Fibroblast of lung (primary cell): ENCODE results near the gene LANCL2. TPM values are rescaled to one million over a fixed set of nuclear protein-coding genes. Genes with fewer than 3 reads are reported as not detected.

Experiments used
- DNase-seq, 2 donors: peaks; one replicate each; pipeline versions ENCODE4 v3.0.0 to v3.0.0-alpha.2; 2010; ENCODE audit warnings: low read depth in 2 of 2
- H2AFZ ChIP-seq: 2 replicates; pipeline ENCODE4 v1.5.1; 2012; ENCODE audit warnings: low read length, control low read depth, inconsistent platforms
- H3K27ac ChIP-seq: 2 replicates; pipeline ENCODE4 v1.5.1; 2011; ENCODE audit warnings: low read length, control low read depth; ENCODE audit not compliant: insufficient read depth
- H3K27me3 ChIP-seq: 2 replicates; pipeline ENCODE4 v1.5.1; 2011; ENCODE audit warnings: mild to moderate bottlenecking, low read length; ENCODE audit not compliant: control insufficient read depth, insufficient read depth
- H3K36me3 ChIP-seq: 2 replicates; pipeline ENCODE4 v1.5.1; 2011; ENCODE audit warnings: low read length; ENCODE audit not compliant: control insufficient read depth, insufficient read depth
- H3K4me1 ChIP-seq: 2 replicates; pipeline ENCODE4 v1.5.1; 2011; ENCODE audit warnings: low read length; ENCODE audit not compliant: control insufficient read depth, insufficient read depth; ENCODE audit errors: extremely low read depth
- H3K4me2 ChIP-seq: 2 replicates; pipeline ENCODE4 v1.5.1; 2011; ENCODE audit warnings: low read length, control low read depth; ENCODE audit not compliant: insufficient read depth; ENCODE audit errors: extremely low read depth
- H3K4me3 ChIP-seq, 4 experiments: fragments of 200-600 bp in 1 of 4; sonication (generic) in 1 of 4; replicated peaks in 1 of 4; 2 replicates each; pipeline ENCODE4 v1.5.1; 2011 to 2016; ENCODE audit warnings: low read length in 4 of 4, low read depth in 3 of 4, mild to moderate bottlenecking in 3 of 4, control low read depth in 2 of 4, inconsistent platforms in 1 of 4, mixed read lengths in 1 of 4; ENCODE audit not compliant: insufficient read depth in 1 of 4; ENCODE audit errors: control extremely low read depth in 1 of 4
- H3K79me2 ChIP-seq: 2 replicates; pipeline ENCODE4 v1.5.1; 2012; ENCODE audit warnings: mild to moderate bottlenecking, low read length, inconsistent platforms; ENCODE audit not compliant: control insufficient read depth, insufficient read depth
- H3K9ac ChIP-seq: 2 replicates; pipeline ENCODE4 v1.5.1; 2011; ENCODE audit warnings: mild to moderate bottlenecking, low read length, control low read depth; ENCODE audit not compliant: insufficient read depth
- H3K9me3 ChIP-seq: 2 replicates; pipeline ENCODE4 v1.5.1; 2012; ENCODE audit warnings: low read depth, low read length; ENCODE audit not compliant: control insufficient read depth, insufficient read depth
- H4K20me1 ChIP-seq: 2 replicates; pipeline ENCODE4 v1.5.1; 2011; ENCODE audit warnings: low read length; ENCODE audit not compliant: control insufficient read depth, insufficient read depth; ENCODE audit errors: extremely low read depth
- EZH2 ChIP-seq: IDR thresholded peaks from 2 replicates; pipeline ENCODE4 v1.5.1; 2012; ENCODE audit warnings: low read length, control low read depth, mild to moderate bottlenecking; ENCODE audit errors: missing control alignments
- polyA plus RNA-seq, 2 donors: library from polyadenylated mRNA; depleted of rRNA in 1 of 2; stranded (reverse) in 1 of 2; unstranded in 1 of 2; fragments of >200 nt; gene quantifications; 2 replicates each; pipeline ENCODE4 v1.2.1, GENCODE V29; 2011 to 2012; ENCODE audit warnings: missing spikeins in 1 of 2
- total RNA-seq: library from RNA; depleted of rRNA; stranded (reverse); fragments of >200 nt; gene quantifications from 2 replicates; pipeline ENCODE4 v1.2.1, GENCODE V29; 2014
- TF ChIP-seq, protein P1 (sequence below), 2 donors: IDR thresholded peaks in 1 of 2; conservative IDR thresholded peaks in 1 of 2; 1 replicate in 1 of 2; 2 replicates in 1 of 2; pipeline ENCODE4 v1.5.1; 2011 to 2012; ENCODE audit warnings: low read length in 2 of 2, control low read depth in 1 of 2, inconsistent platforms in 1 of 2, low read depth in 1 of 2, mild to moderate bottlenecking in 1 of 2

Gene LANCL2
- total and polyA plus RNA-seq, 2 donors (not counting 1 experiment from before 2014, with no cell fraction given): 8.9 to 15.0 TPM

DNA sequence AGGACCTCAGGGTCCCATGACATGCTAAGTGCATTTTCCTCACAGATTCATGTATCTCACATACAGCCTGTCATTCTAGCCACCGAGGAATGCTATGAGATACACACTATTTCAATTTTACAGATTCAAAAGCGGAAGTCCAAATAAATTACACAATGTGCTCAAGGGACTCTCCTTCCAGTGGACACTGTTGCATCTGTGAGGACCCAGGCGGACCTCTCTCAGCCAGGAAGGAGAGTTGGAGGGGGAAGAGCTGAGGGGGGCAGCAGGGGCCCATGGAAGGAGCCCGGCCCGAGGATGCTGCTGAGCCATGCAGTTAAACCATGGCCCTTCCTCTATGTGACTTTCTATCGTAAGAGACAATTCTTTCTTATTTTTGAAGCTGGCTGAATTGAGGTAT, 113.6 kb downstream of the LANCL2 start:
- DNase-seq: no peak
- Histone ChIP-seq H3K4me3 (no peak overlapping the region), H3K79me2 (no peaks in the 10 kb centered on the region), H3K9me3 (no peaks in the 10 kb centered on the region), H2AFZ (no peak overlapping the region), H3K27me3 (no peaks in the 10 kb centered on the region), H3K36me3 (peaks cover 2% of the 10 kb centered on the region), H3K4me1 (peaks cover 20% of the 10 kb centered on the region), H4K20me1 (no peaks in the 10 kb centered on the region), H3K27ac (peak overlapping the region; percentile 27), H3K4me2 (peak overlapping the region; percentile 28), H3K9ac (no peak overlapping the region)
- TF ChIP-seq, protein P1, sequence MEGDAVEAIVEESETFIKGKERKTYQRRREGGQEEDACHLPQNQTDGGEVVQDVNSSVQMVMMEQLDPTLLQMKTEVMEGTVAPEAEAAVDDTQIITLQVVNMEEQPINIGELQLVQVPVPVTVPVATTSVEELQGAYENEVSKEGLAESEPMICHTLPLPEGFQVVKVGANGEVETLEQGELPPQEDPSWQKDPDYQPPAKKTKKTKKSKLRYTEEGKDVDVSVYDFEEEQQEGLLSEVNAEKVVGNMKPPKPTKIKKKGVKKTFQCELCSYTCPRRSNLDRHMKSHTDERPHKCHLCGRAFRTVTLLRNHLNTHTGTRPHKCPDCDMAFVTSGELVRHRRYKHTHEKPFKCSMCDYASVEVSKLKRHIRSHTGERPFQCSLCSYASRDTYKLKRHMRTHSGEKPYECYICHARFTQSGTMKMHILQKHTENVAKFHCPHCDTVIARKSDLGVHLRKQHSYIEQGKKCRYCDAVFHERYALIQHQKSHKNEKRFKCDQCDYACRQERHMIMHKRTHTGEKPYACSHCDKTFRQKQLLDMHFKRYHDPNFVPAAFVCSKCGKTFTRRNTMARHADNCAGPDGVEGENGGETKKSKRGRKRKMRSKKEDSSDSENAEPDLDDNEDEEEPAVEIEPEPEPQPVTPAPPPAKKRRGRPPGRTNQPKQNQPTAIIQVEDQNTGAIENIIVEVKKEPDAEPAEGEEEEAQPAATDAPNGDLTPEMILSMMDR (conservative IDR thresholded peaks at IDR 0.05 in 1 of 2, IDR thresholded peaks at IDR 0.05 in 1 of 2; ENCODE audit: low read depth in 1 of 2, low read length in 2 of 2): no peak
- no peak for TF ChIP-seq EZH2

DNA sequence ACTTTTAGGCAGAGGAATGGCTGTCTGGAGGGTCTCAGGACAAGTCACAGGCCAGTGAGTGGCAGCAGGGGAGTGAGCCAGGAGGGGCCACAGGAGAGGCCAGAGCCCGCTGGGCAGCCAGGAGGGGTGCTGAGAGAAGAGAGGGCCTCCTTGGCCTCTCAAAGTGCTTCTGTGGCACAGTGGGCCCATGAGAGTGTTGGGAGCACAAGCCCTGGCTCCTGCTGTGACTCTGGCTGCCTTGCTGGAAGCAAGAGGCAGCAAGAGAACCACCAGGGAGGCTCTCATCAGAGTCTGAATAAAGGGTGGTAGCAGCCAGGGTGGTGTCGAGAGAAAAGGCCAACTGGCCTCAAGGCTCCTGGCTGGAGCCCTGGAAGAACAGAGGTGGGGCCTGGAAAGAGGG, 116.0 kb downstream of the LANCL2 start:
- TF ChIP-seq EZH2: no peak
- TF ChIP-seq, protein P1 (conservative IDR thresholded peaks at IDR 0.05 in 1 of 2, IDR thresholded peaks at IDR 0.05 in 1 of 2; ENCODE audit: low read depth in 1 of 2, low read length in 2 of 2): no peak
- Histone ChIP-seq H3K4me1 (peaks cover 16% of the 10 kb centered on the region), H3K79me2 (no peaks in the 10 kb centered on the region), H4K20me1 (no peaks in the 10 kb centered on the region), H3K4me2 (no peak overlapping the region), H3K27ac (no peak overlapping the region), H3K36me3 (peaks cover 2% of the 10 kb centered on the region), H3K4me3 (no peak overlapping the region), H3K9ac (no peak overlapping the region), H2AFZ (no peak overlapping the region), H3K27me3 (no peaks in the 10 kb centered on the region), H3K9me3 (no peaks in the 10 kb centered on the region)
- DNase-seq: no peak

DNA sequence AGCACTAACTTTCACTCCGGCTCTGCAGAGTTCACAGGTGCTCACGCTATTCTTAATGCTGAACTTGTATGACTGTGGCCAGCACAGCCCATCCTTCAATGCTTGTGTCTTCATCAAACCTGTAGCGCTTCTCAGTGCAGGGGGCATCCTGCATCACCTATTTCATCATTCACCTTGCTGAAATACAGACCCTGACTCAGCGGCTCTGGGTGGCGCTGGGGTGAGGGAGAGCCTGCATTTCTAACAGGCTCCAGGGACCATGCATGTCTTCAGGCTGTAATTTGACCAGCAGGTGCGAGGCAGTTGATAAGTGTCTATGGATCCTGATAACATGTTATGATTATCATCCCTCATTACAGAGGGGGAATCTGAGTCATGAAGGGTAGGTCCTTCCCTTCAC, 117.9 kb downstream of the LANCL2 start:
- Histone ChIP-seq H2AFZ (no peak overlapping the region), H3K36me3 (peaks cover 2% of the 10 kb centered on the region), H3K4me1 (peaks cover 3% of the 10 kb centered on the region), H3K4me3 (no peak overlapping the region), H3K4me2 (no peak overlapping the region), H3K9ac (no peak overlapping the region), H3K79me2 (no peaks in the 10 kb centered on the region), H3K9me3 (no peaks in the 10 kb centered on the region), H3K27me3 (no peaks in the 10 kb centered on the region), H4K20me1 (no peaks in the 10 kb centered on the region), H3K27ac (no peak overlapping the region)
- no peak for TF ChIP-seq EZH2
- TF ChIP-seq, protein P1 (conservative IDR thresholded peaks at IDR 0.05 in 1 of 2, IDR thresholded peaks at IDR 0.05 in 1 of 2; ENCODE audit: low read depth in 1 of 2, low read length in 2 of 2): no peak
- no peak for DNase-seq

Other genes with a start within 250 kb of the LANCL2 start
- gene VOPP1, start 207.2 kb downstream of the LANCL2 start, total RNA-seq: 44.9 and 70.7 TPM in 2 replicates
- gene VOPP1, start 207.2 kb downstream of the LANCL2 start, polyA plus RNA-seq: 52.1 and 73.8 TPM in 2 replicates